Tibial nerve (tissue), 3 donors: Measurements from ENCODE around the gene CYP1A1.

Experiments used
- POLR2A ChIP-seq, 2 donors: fragments of 450-650 bp; IDR thresholded peaks; one replicate each; pipeline ENCODE4 v1.6.1; 2017; ENCODE audit warnings: antibody characterized with exemption in 2 of 2, mild to moderate bottlenecking in 2 of 2, moderate library complexity in 2 of 2
- TF ChIP-seq, protein P1 (sequence below), 5 experiments: fragments of 200-600 bp in 3 of 5; fragments of 450-650 bp in 2 of 5; sonication (generic) in 3 of 5; IDR thresholded peaks; one replicate each; pipeline ENCODE4 v1.5.1; 2016 to 2019; ENCODE audit warnings: antibody characterized with exemption in 5 of 5, mild to moderate bottlenecking in 3 of 5, moderate library complexity in 2 of 5

GRCh38 chr15:74696398-74696729, 29.0 kb downstream of the CYP1A1 start:
- TF ChIP-seq, protein P1, sequence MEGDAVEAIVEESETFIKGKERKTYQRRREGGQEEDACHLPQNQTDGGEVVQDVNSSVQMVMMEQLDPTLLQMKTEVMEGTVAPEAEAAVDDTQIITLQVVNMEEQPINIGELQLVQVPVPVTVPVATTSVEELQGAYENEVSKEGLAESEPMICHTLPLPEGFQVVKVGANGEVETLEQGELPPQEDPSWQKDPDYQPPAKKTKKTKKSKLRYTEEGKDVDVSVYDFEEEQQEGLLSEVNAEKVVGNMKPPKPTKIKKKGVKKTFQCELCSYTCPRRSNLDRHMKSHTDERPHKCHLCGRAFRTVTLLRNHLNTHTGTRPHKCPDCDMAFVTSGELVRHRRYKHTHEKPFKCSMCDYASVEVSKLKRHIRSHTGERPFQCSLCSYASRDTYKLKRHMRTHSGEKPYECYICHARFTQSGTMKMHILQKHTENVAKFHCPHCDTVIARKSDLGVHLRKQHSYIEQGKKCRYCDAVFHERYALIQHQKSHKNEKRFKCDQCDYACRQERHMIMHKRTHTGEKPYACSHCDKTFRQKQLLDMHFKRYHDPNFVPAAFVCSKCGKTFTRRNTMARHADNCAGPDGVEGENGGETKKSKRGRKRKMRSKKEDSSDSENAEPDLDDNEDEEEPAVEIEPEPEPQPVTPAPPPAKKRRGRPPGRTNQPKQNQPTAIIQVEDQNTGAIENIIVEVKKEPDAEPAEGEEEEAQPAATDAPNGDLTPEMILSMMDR (IDR thresholded peaks at IDR 0.05), result no peak
- TF ChIP-seq POLR2A (IDR thresholded peaks at IDR 0.05), result no peak
